ENCODE data around the gene OTX1. TPM values are rescaled to one million over a fixed set of nuclear protein-coding genes. Genes with fewer than 3 reads are reported as not detected.

The OTX1 gene
- total RNA-seq, 1 experiment from 2014 or later, result 13.1 TPM

DNA sequence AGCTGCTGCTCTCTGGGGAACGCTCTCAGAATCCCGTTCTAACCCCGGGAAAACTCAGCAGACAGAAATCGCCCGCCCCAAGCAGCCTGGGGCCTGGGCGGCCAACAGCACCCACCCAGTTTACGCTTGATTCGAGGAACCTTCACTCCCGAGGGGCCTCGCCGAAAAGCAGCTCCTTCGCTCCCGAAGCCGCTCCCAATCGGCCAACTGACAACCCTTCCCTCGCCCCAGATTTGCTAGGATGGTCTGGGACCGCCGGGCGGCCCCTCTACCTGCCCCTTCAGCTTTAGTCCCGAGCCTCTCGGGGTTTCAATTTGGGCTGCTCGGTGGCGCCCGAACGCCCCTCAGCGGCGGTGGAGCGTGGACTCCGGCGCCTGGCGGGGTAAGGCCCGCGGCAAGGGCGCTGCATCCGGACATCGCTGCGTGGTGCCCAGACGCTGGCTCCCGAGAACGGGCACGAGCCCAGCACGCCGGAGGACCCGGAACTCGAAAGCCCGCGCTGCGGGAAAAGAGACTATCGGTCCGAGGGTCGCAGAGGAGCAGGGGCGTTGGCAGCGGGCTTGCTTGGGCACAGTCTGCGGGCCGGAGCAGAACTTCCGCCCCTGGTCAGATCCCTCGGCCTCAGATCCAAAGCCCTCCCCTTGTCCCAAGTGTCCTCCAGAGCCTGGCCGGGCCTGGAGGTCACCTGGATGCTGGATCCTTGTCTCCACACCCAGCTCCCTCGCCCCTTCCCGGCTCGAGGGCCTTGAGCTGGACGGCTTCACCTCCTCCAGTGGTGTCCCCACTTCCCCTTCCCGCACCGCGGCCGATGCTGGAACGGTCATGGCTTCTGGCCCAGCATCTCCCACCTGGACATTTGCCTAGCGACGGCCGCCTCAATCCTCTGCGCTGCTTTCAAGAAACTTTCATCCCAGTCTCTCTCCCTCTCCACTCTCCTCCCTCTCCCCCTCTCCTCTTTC, 3.0 kb upstream of the OTX1 start:
- POLR2A ChIA-PET, result no interaction called here
- DNase-seq (ENCODE audit: low read depth, low spot score) (no peak), ATAC-seq (no peak)
- Histone ChIP-seq H3K4me1 (ENCODE audit: control insufficient read depth in 1 of 2, insufficient read depth in 2 of 2, low read length in 2 of 2) (peaks cover 4 to 18% of the 10 kb centered on the region in 2 experiments; a peak in 2 of 4 replicates), H3K9me3 (ENCODE audit: control insufficient read depth in 1 of 2, insufficient read depth in 1 of 2, low read depth in 1 of 2, low read length in 2 of 2) (no peaks in the 10 kb centered on the region), H3K4me3 (replicated peaks in 1 of 2; ENCODE audit: low read depth in 1 of 2, low read length in 2 of 2) (no peak overlapping the region), H3K79me2 (ENCODE audit: insufficient read depth, low read length) (peaks cover 13% of the 10 kb centered on the region; the same call in 1 of the 2 replicates), H3K27me3 (ENCODE audit: insufficient read depth, low read length) (no peaks in the 10 kb centered on the region), H3K4me2 (ENCODE audit: low read length) (no peak overlapping the region), H3K9me2 (ENCODE audit: insufficient read depth) (no peaks in the 10 kb centered on the region), H3K36me3 (ENCODE audit: control insufficient read depth in 1 of 2, insufficient read depth in 2 of 2, low read length in 2 of 2) (peaks cover 0 to 3% of the 10 kb centered on the region in 2 experiments; a peak in 1 of 4 replicates), H3K27ac (ENCODE audit: low read depth, low read length) (no peak overlapping the region), H2AFZ (ENCODE audit: low read depth, low read length, poor library complexity, severe bottlenecking) (no peak overlapping the region), H3K9ac (ENCODE audit: low read length) (no peak overlapping the region), H4K20me1 (ENCODE audit: insufficient read depth) (no peaks in the 10 kb centered on the region)
- RAD21 ChIA-PET (ENCODE audit: low non-redundant PET in 1 of 2, low total read pairs in 2 of 2, uncharacterized antibody in 2 of 2, unreplicated experiment in 2 of 2), result no interaction called here
- TF ChIP-seq YY1 (IDR thresholded peaks at IDR 0.05; ENCODE audit: extremely low read depth, insufficient replicate concordance, low read depth, low read length) (no peak), SIN3A (IDR thresholded peaks at IDR 0.05; ENCODE audit: low read depth) (no peak), CEBPB (IDR thresholded peaks at IDR 0.05; ENCODE audit: low read depth) (no peak), POLR2AphosphoS5 (IDR thresholded peaks at IDR 0.05; ENCODE audit: low read depth, low read length) (no peak), JUND (IDR thresholded peaks at IDR 0.05) (no peak), FOSL1 (IDR thresholded peaks at IDR 0.05; ENCODE audit: low read depth) (no peak), TCF7L2 (IDR thresholded peaks at IDR 0.05; ENCODE audit: borderline replicate concordance, extremely low read depth, insufficient read depth, insufficient read length) (no peak), EGR1 (IDR thresholded peaks at IDR 0.05; ENCODE audit: low read depth) (no peak), EZH2 (IDR thresholded peaks at IDR 0.05) (no peak), RAD21 (IDR thresholded peaks at IDR 0.05; ENCODE audit: low read depth) (no peak), POLR2A (IDR thresholded peaks at IDR 0.05; ENCODE audit: borderline replicate concordance, extremely low read depth, insufficient read depth, insufficient read length) (no peak), EZH2phosphoT487 (IDR thresholded peaks at IDR 0.05; ENCODE audit: borderline replicate concordance) (no peak), ZFX (IDR thresholded peaks at IDR 0.05) (no peak), ZNF274 (IDR thresholded peaks at IDR 0.05; ENCODE audit: low read depth, low read length) (no peak), SP1 (IDR thresholded peaks at IDR 0.05; ENCODE audit: low read depth) (no peak)
- TF ChIP-seq, protein P1, sequence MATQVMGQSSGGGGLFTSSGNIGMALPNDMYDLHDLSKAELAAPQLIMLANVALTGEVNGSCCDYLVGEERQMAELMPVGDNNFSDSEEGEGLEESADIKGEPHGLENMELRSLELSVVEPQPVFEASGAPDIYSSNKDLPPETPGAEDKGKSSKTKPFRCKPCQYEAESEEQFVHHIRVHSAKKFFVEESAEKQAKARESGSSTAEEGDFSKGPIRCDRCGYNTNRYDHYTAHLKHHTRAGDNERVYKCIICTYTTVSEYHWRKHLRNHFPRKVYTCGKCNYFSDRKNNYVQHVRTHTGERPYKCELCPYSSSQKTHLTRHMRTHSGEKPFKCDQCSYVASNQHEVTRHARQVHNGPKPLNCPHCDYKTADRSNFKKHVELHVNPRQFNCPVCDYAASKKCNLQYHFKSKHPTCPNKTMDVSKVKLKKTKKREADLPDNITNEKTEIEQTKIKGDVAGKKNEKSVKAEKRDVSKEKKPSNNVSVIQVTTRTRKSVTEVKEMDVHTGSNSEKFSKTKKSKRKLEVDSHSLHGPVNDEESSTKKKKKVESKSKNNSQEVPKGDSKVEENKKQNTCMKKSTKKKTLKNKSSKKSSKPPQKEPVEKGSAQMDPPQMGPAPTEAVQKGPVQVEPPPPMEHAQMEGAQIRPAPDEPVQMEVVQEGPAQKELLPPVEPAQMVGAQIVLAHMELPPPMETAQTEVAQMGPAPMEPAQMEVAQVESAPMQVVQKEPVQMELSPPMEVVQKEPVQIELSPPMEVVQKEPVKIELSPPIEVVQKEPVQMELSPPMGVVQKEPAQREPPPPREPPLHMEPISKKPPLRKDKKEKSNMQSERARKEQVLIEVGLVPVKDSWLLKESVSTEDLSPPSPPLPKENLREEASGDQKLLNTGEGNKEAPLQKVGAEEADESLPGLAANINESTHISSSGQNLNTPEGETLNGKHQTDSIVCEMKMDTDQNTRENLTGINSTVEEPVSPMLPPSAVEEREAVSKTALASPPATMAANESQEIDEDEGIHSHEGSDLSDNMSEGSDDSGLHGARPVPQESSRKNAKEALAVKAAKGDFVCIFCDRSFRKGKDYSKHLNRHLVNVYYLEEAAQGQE (IDR thresholded peaks at IDR 0.05; ENCODE audit: low read depth), result no peak
- TF ChIP-seq, protein P2, sequence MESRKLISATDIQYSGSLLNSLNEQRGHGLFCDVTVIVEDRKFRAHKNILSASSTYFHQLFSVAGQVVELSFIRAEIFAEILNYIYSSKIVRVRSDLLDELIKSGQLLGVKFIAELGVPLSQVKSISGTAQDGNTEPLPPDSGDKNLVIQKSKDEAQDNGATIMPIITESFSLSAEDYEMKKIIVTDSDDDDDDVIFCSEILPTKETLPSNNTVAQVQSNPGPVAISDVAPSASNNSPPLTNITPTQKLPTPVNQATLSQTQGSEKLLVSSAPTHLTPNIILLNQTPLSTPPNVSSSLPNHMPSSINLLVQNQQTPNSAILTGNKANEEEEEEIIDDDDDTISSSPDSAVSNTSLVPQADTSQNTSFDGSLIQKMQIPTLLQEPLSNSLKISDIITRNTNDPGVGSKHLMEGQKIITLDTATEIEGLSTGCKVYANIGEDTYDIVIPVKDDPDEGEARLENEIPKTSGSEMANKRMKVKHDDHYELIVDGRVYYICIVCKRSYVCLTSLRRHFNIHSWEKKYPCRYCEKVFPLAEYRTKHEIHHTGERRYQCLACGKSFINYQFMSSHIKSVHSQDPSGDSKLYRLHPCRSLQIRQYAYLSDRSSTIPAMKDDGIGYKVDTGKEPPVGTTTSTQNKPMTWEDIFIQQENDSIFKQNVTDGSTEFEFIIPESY (IDR thresholded peaks at IDR 0.05; ENCODE audit: extremely low read depth, insufficient replicate concordance, low read length), result no peak
- TF ChIP-seq, protein P3, sequence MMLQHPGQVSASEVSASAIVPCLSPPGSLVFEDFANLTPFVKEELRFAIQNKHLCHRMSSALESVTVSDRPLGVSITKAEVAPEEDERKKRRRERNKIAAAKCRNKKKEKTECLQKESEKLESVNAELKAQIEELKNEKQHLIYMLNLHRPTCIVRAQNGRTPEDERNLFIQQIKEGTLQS (IDR thresholded peaks at IDR 0.05), result no peak
- intact Hi-C loops (cut with micrococcal nuclease), result no loop called here
- BruUV-seq (replicated peaks), result no TSS peak
- CTCF ChIA-PET, result no interaction called here
